Stimulated activated naive CD4-positive, alpha-beta T cell treated with Interleukin-2 at 50 U/mL for 16 hours (primary cell): ENCODE data around the gene ZNF44.
A peak's percentile ranks its signal among the peaks of the same experiment; 100 is the strongest.
"Not testable (repeated sequence)": the region's sequence is repeated elsewhere in the genome, so short reads cannot be mapped to it uniquely, and the experiment has no call there.

ENCODE experiments used
- DNase-seq: peaks from one replicate; lab custom pipeline; 2025; lab: John Stamatoyannopoulos, UW

Gene ZNF44

GRCh38 chr19:12294249-12295158 is at the start of gene ZNF44:
TSS of gene ZNF44 (minus strand) at chr19:12294883. CDS start at chr19:12294694, 189 bp downstream.
- peak; percentile 96 for DNase-seq

DNA sequence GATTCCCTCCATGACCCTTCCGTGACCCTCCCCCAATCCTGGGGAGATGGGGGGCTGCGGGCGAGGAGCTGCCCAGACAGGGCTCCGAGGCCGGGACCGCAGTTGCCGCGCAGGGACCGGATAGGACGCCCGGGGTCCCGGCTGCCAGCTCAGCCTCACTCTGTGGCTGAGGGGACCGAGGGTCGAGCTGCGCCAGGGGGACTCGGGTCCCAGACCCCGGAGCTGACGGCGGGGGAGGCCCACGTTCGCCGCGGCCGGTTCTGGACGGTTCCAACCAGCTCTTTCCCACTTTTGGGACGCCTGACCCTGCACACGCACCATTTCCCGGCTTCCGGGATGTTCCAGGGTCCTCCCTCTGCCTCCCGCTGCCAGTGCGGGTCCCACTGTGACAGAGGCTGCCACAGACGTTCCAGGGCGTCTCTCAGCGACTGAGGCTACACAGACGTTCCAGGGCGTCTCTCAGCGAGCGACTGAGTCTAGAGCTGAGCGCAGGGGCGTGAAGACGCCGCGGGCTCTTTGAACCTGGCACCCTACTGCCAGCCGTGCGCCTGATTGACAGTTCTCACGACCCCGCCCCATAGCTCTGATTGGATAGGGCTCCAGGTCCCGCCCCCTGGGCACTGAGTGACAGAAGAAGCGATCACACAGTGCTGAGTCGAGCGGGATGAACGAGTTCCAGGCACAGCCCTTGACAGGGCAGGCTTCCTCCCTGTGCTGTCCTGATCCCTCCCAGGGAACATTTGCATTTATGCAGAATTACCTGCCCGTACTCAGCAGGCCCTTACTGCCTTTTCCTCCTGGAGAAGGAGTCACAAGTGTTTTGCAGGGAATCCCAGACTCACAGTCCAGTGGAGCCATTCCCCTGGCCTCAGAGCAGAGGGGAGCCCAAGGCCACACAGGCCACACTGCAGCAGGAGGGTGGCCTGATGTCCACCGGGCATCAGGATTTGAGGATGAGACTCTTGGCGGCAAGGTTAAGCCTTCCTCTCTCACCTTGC is 38.8 kb upstream of the ZNF44 start, which contains the start of gene ZNF563:
Gene ZNF563, minus strand, starts transcription at position 472 of the 998 bp plus-strand sequence. Its CDS starts 151 bp downstream, at position 321.
- peak; percentile 97 for DNase-seq

GRCh38 chr19:12331211-12331941 is 36.7 kb upstream of the ZNF44 start:
- peak; percentile 80 for DNase-seq

DNA sequence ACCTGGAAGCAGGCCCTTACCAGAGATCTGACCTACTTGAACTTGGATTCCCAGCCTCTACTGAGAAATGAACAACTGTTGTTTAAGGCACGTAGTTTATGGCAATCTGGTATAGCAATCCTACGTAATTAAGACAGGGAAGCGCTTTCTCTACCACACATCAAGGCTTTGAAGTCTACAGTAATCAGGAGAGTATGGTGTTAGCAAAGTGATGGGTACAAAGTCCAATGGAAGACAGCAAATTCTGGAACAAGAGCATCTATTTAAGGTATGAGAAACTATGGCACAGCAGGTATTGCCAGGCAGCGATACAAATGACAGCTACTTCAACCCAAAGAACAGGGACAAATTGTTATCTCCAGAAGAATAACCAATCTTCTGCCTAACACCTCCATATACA is 35.7 kb upstream of the ZNF44 start:
- DNase-seq, result no peak

- DNase-seq, result no peak
Observed at GRCh38 chr19:12325690-12326089, 31.0 kb upstream of the ZNF44 start.

DNA sequence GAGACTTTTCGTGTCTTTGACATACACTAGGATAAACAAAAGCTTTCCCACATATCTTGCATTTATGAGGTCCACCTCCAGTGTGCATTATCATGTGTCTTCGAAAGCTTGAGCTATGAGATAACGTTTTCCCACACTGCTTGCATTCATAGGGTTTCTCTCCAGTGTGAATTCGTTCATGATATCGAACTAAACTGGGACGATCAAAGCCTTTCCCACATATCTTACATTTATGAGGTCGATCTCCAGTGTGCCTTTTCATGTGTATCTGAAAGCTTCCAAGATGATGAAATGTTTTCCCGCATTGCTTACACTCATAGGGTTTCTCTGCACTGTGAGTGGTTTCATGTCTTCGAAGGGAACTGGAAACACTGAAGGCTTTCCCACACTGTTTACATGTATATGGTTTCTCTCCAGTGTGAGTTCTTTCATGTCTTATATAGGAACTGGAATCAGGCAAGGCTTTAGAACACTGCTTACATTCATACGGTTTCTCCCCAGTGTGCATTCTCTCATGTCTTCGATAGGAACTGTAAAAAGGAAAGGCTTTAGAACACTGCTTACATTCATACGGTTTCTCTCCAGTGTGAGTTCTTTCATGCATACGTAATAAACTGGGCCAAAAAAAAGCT is 24.2 kb upstream of the ZNF44 start:
- DNase-seq, result no peak

GRCh38 chr19:12314553-12314952 is 19.9 kb upstream of the ZNF44 start:
- no peak for DNase-seq

GRCh38 chr19:12308891-12309290 is 14.2 kb upstream of the ZNF44 start:
- not testable (repeated sequence) for DNase-seq

DNA sequence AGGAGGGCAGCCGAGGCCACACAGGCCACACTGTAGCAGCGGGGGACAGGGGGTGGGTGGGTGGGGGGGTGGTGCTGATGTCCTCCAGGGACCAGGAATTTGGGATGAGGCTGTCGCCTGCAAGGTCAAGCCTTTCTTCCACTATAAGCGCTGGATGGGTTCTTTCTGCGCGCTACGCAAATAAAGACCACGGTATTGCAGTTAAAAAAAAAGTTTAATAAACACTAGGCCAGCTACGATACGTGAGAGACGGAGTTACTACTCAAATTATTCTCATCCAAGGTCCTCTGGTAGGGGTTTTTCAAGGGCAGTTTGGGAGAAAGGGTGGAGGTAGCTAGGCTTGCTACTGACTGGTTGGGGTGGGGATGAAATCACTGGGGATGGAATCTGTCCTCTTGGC is 508 bp upstream of the ZNF44 start:
- DNase-seq, result no peak

DNA sequence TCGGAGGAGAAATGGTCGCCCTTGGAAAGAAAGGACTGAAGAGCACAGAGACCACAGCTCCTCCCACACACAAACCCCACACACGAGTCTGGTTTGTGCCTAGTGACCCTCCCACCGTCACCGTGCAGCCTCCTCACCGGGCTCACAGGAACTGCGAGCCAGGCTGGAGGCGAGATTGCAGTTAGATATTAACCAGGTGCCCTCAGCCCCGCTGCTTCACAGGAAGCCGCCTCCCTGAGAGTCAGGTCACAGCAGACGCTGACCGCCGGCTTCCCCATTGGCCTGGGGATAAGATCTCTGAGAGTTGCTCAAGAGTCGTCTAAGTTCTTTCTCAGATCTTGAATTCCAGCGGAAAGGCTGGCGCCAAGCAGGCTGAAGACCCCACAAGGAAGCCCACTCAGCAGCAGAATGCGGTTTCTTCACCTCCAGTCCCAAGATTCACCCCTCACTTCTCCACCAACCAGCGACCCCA is 870 bp downstream of the ZNF44 start:
- peak; percentile 48 for DNase-seq

DNA sequence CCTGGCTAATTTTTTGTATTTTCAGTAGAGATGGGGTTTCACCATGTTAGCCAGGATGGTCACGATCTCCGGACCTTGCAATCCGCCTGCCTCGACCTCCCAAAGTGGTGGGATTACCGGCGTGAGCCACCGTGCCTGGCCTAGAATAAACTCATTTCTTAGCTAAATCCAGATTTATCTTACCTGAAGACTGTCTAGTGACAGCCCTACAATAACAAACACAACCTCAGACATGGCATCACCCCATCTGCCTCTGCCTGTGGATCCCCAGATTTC is 5.0 kb downstream of the ZNF44 start:
- DNase-seq, result no peak

DNA sequence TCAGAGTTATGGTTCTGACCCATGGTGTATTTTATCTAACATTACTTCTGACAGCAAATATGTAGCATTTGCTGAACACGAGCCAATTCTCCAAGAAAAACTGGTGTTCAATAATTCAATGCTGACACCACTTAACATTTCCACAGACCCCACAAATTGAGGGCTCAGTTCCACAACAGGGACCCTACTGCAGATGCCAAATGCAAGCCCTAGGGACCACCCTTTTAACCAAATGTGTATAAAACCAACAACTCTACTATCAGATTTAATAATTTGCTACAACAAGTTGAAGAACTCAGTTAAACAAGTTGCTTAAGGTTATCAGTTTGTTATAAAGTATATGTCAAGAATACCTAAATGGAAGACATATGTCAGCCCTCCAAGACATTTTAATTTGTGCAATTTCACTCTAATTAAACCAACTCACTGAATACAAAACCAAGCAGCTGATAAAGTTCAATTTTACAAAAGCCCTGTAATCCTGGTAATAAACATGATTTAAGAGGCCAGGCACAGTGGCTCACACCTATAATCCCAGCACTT is 6.7 kb downstream of the ZNF44 start:
- no peak for DNase-seq

DNA sequence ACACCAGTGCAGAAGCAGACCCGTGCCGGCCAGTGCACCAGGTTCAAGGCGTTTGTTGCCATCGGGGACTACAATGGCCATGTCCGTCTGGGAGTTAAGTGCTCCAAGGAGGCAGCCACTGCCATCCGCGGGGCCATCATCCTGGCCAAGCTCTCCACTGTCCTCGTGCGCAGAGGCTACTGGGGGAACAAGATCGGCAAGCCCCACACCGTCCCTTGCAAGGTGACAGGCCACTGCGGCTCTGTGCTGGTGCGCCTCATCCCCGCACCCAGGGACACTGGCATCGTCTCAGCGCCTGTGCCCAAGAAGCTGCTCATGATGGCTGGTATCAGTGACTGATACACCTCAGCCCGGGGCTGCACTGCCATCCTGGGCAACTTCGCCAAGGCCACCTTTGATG is 10.1 kb downstream of the ZNF44 start:
- DNase-seq, result no peak

DNA sequence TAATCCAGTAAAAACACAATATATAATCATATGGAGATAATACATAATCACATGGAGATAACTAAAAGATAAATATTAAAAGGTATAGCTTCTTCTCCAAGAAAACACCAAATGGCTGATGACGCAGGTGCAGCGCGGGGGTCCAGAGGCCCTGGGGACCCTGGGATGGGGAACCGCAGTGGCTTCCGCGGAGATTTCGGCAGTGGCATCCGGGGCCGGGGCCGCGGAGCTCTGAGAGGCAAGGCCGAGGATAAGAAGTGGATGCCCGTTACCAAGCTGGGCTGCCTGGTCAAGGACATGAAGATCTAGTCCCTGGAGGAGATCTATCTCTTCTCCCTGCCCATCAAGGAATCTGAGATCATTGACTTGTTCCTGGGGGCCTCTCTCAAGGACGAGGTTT is 10.5 kb downstream of the ZNF44 start:
- no peak for DNase-seq

GRCh38 chr19:12278713-12279112 is 16.0 kb downstream of the ZNF44 start:
- DNase-seq, result no peak

DNA sequence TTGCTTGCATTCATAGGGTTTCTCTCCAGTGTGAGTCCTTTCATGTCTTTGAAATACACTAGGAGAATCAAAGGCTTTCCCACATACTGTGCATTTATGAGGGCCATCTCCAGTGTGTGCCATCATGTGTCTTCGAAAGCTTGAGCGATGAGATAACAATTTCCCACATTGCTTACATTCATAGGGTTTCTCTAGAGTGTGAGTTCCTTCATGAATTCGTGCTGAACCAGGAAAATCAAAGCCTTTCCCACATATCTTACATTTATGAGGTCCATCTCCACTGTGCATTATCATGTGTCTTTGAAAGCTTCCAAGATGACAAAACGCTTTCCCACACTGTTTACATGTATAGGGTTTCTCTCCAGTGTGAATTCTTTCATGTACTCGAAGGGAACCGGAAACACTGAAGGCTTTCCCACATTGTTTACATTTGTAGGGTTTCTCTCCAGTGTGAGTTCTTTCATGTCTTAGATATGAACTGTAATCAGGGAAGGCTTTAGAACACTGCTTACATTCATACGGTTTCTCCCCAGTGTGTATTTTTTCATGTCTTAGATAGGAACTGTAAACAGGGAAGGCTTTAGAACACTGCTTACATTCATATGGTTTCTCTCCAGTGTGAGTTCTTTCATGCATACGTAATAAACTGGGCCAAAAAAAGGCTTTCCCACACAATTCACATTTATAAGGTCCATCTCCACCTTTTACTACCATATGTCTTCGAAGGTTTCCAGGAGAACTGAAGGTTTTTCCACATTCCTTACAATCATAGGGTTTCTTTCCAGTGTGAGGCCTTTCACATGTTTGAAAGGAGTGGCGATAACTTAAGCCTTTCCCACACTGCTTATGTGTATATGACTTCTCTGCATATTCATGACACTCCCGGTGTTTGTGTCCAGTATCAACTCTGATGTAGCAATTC is 21.4 kb downstream of the ZNF44 start:
- DNase-seq, result no peak

DNA sequence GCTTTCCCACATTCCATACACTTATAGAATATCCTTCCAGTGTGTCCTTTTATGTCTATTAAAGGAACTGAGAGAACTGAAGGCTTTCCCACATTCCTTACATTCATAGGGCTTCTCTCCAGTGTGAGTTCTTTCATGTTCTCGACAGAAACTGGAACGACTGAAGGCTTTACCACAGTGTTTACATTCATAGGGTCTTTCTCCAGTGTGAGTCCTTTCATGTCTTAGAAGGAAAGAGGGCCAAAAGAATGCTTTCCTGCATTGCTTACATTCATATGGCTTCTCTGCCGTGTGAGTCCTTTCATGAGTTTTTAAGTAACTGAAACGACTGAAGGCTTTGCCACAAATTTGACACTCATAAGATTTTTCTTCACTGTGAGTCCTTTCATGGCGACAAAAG is 22.3 kb downstream of the ZNF44 start:
- no peak for DNase-seq

DNA sequence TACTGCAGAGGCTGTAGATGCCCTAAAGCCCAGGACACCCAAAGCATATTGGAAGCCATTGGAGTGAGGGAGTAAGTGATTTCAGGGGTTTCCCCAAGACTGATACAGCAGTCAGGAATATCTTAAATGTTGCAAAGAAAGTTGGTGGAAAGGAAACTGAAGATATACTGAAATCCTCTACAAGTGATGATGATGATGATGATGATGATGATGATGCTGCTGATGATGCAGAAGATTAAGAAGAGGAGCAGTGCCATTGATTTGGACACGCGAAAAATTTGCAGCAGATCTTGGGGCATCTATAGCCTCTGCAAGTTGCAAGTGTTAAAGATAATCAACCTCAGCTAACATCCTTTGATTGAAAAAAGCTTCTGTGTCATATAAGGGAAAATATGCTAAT is 23.8 kb downstream of the ZNF44 start:
- DNase-seq, result no peak

- DNase-seq, result no peak
Observed at GRCh38 chr19:12265921-12266704, 28.6 kb downstream of the ZNF44 start.
